Stimulated activated CD4-positive, alpha-beta T cell treated with anti-CD3 and anti-CD28 coated beads, Interleukin-4, amount 100 ng/mL, for 24 hours (primary cell): ENCODE data around the gene ATF1.
"Not testable (repeated sequence)": the region's sequence is repeated elsewhere in the genome, so short reads cannot be mapped to it uniquely, and the experiment has no call there.

Experiments used
- DNase-seq: peaks from one replicate; pipeline ENCODE4 v3.0.0-alpha.2; 2020

Gene ATF1

DNA sequence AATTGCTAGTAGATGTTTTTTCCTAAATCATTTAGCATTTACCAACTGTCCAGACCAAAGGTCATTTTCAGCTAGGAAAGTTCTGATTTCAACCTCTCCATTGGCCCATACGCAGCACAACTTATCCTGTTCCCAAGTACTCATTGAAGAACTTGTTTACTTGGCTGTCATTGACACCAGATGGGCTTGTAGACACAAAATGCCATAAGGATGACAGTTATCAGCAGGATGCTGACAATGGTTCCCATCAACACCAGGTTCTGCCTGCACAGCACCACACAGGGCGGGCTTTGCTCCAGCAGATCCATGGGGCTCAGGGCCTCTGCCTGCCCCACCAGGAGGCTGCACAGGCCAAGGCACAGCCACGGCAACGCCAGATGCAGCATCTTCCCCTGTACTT lies 42.3 kb downstream of the ATF1 start:
- DNase-seq = no peak

DNA sequence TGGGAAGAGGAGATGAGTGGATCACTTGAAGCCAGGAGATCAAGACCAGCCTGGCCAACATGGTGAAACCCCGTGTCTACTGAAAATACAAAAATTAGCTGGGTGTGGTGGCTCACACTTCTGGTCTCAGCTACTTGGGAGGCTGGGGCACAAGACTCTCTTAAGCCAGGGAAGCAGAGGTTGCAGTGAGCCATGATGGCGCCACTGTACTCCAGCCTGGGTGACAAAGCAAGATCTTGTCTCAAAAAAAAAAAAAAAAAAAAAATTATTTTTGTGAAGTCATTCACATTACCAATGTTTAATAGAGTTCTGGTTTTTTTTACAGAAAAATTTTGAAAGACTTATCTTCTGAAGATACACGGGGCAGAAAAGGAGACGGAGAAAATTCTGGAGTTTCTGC lies 45.2 kb downstream of the ATF1 start:
- not testable (repeated sequence) for DNase-seq

DNA sequence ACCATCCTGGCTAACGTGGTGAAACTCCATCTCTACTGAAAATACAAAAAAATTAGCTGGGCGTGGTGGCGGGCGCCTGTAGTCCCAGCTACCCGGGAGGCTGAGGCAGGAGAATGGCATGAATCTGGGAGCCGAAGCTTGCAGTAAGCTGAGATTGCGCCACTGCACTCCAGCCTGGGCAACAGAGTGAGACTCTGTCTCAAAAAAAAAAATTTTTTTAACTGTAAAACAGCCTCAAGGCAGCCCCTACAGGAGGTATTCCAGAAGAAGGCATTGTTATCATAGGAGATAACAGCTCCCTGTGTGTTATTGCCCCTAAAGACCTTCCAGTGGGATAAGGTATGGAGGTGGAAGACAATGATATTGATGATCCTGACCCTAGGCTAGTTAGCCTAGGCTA lies 51.0 kb downstream of the ATF1 start:
- not testable (repeated sequence) for DNase-seq

DNA sequence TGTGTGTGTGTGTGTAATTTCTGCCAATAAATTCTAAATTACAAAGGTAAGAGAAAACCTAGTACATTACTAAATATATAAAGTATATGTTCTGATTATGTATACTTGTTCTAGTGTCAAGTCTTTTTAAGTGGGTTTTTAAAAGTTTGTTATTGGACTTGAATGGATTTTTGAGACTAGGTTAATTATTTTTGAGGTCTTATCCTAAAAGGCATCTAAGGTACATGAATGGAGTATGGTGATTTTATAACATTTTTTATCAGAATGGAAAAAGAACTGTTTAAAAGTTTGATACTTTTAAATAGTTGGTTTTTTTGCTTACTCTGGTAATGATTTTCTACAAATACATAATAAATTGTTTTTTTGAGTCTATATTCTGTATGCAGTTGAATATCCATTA lies 56.3 kb downstream of the ATF1 start:
- DNase-seq = no peak

DNA sequence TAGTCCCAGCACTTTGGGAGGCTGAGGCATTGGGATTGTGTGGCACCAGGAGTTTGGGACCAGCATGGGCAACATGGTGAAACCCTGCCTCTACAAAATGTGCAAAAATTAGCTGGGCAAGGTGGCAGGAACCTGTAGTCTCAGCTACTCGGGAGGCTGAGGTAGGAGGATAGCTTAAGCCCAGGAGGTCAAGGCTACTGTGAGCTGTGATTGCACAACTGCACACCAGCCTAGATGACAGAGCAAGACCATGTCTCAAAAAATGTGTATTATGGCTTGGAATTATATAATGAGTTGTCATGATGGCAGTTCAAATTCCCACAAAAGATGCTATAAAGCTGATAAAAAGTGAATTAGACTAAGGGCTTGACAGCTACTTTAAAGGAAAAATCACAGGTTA lies 58.2 kb downstream of the ATF1 start:
- no peak for DNase-seq

DNA sequence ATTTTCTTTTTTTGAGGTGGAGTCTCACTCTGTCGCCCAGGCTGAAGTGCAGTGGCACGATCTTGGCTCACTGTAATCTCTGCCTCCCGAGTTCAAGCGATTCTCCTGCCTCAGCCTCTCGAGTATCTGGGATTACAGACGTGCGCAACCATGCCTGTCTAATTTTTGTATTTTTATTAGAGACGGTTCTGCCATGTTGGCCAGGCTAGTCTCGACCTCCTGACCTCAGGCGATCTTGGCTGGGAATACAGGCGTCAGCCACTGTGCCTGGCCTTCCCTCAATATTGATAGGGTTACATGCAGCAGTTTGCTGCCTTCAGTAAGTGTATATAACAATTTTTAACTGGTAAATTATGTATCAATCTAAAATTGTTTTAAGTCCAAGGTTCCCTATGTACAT lies 59.8 kb downstream of the ATF1 start:
- not testable (repeated sequence) for DNase-seq

DNA sequence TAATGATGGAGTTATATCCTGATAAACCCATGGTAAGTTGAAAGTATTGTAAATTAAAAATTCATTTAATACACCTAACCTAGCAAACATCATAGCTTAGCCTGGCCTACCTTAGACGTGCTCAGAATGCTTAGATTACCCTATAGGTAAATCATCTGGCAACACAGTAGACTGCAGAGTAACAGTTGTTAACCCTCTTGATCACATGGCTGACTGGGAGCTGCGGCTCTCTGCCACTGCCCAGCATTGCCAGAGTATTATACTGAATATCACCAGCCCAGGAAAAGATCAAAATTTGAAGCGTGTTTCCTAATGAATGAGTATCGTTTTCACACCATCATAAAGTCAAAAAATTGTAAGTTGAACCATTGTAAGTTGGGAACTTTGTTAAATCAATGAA lies 61.0 kb downstream of the ATF1 start:
- DNase-seq = no peak

DNA sequence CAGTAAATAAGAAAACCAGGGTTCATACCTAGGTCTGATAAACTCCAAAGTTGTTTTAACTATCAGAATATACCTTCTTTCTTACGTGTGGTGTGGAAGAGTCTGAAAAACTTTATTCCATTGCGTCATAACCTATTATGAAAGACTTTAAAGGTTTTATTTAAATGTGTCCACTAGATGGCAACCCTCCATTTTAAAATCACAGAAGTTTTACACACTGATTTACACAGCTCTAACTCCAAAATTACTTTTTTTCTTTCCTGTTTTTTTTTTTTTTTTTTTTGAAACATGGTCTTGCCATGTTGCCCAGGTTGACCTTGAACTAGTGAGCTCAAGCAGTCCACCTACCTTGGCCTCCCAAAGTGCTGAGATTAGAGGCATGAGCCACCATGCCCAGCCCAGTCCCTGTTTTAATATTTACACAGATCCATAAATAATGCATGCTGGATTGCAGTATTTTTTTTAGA lies 61.5 kb downstream of the ATF1 start:
- no peak for DNase-seq

DNA sequence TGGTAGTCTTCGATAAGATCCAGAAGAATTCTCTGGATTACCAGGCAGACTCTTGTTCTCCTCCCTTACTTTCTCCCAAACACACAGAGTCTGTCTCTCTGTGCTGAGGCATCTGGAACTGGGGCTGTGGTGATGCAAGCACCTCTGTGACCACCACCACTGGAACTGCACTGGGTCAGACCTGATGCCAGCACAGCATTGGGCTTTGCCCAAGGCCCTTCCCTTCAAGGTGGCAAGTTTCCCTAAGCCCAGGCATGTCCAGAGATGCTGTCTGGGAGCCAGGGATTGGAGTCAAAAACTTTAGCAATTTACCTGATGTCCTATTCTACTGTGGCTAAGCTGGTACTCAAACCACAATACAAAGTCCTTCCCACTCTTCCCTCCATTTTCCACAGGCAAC lies 64.2 kb downstream of the ATF1 start:
- no peak for DNase-seq

DNA sequence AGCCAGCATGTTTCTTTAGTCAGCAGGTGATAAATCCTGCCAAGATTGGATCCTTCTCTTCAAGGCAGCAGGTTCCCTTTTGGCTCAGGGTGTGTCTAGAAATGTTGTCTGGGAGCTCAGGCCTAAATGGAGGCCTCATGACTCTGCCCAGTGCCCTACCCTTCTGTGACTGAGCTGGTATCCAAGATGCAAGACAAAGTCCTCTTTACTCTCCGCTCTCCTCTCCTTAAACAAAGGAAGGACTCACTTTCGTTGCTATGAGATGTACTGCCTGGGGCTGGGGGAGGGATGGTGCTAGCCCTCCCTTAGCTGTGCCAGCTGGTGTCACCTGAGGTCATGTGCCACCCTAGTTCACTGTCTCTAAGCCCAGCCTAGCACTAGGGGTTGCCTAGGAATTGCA lies 65.0 kb downstream of the ATF1 start:
- no peak for DNase-seq

DNA sequence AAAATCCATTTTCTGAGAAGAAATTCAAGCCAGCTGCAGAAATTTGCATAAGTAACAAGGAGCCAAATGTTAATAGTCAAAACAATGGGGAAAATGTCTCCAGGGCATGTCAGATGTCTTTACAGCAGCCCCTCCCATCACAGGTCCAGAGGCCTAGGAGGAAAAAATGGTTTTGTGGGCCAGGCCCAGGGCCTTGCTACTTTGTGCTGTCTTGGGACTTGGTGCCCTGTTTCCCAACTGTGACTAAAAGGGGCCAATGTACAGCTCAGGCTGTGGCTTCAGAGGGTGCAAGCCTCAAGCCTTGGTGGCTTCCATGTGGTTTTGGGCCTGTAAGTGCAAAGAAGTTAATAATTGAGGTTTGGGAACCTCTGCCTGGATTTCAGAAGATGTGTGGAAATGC lies 69.9 kb downstream of the ATF1 start:
- DNase-seq = not testable (repeated sequence)

DNA sequence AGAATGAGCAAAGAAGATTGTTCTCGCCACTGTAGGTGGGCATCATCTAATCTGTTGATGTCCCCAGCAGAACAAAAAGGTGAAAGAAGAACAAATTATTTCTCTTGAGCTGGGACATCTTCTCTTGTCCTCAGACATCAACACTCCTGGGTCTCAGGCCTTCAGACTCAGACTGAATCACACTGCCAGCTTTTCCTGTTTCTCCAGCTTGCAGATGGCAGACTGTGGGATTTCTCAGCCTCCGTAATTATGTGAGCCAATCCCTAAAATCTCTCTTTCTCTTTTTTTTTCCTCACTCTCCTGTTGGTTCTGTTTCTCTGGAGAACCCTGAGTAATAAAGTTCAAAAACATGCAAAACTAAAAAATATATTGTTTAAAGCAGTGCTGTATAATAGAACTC lies 75.1 kb downstream of the ATF1 start:
- DNase-seq = no peak

DNA sequence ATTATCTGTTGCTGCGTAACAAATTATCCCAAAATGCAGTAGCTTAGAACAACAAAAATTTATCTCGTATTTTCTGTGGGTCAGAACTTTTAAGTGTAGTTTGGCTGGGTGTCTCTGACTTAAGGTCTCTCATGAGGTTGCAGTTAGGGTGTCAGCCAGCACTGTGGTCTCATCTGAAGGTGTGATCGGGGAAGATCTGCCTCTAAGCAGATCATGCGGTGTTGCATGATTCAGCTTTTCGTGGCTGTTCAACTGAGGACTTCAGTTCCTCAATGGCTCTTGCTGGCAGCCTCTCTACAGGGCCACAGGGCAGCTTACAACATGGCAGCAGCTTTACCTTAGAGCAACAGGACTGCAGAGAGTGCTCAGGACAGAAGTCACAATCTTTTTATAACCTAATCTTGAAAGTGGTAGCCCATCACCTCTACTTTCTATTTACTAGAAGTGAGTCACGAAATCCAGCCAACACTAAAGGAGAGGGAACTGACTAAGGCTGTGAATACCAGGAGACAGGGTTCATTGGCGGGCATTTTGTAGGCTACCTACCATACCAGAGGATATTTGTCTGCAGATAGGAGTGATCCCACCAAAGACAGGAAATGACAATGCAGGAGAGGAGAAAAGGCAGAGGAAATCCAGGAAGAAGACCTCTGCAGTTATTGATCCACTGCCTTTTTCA lies 77.0 kb downstream of the ATF1 start:
- no peak for DNase-seq

DNA sequence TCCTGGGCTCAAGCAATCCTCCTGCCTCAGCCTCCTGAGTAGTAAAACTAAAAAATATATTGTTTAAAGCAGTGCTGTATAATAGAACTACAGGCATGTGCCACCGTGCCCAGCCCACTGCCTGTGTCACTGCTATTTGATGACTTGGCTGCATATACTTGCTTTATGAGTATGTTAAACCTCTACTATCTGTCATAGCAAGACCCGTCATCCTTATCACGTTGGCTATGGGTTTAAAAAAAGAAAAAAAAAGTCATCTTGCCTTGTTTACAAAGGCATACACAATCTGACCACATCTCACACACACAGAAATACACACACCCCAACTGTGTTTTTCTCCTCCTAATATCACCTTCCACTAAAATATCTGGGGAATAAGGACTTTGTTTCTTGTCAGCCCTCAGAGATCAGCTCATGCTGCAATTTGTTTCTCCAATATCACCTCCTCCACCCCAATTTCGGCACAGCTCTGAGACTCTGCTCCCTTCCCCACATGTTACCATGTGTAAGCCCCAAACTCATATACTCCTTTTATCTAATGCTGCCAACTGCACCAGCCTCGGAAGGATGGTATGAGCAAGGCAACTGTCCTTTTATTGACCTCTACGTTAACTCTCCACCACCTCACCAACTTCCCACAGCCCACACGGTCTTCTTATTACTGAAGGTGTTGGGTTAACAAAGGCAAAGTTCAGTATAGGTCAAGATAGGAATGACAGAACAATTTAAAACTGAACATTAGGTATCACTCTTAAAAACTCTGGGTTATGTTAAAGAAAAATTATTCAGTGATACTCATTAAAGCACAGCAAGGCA lies 78.0 kb downstream of the ATF1 start:
- DNase-seq = no peak

DNA sequence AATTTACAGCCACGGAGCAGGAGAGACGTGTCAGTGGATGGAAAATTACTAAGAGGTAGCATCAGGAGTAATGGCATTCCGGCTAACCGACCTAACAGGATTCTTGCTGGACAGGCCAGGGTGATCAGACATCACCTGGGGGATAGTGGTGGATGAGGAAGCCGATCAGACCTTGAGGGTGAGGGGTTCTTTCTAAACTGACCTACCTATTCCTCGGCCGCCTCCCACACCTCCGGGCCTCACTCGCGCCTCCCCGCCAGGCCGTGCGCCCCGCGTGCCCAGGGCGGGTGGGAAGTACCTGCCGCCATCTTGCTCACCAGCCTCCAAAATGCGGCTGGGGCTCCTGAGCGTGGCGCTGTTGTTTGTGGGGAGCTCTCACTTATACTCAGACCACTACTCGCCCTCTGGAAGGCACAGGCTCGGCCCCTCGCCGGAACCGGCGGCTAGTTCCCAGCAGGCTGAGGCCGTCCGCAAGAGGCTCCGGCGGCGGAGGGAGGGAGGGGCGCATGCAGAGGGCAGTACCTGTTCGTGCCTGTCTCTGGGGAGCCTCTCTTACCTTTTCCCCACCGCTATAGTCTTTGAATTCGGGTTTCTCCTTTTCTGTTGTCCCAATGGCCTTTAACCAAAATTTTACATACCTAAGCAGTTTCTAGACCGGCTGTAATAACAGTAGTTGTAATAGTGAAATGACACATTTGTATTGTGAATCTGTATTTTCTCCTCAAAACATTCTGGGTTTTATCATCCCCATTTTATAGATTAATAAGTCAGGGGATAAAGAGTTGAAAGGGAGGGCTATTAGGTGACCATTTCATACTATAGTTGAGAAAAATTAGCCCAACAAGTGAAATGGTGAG lies 79.0 kb downstream of the ATF1 start, which contains the start of gene TMPRSS12:
Gene TMPRSS12 (plus strand): TSS at position 290 of the 857 bp plus-strand sequence. CDS start 39 bp downstream, at position 329.
- DNase-seq = no peak

DNA sequence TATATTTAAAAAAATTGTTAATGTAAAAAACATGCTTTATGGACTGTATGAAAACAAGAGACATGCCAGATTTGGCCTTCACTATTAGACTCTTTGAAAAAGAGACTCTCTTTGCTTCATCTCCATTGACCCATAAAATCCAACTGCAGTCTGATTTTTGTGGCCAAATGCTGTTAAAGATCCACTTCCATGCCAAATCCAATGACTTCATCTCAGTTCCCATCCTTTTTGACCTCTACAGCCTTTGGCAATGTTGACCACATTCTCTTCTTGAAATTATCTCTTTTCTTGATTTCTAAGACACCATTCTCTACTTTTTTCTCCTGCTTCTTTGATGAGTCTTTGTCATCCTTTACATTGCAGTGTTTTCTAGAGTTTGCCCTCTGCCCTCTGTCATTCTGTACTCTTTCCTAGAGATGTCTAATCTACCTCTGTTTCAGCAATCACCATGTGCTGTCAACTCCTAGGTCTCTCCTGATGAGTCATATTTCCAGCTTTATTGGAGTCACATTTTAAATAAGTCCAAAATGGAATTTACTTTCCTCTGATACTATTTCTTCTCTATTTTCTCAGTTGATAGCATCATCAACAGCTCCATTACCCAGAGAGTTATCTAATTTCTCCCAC lies 81.2 kb downstream of the ATF1 start:
- no peak for DNase-seq

DNA sequence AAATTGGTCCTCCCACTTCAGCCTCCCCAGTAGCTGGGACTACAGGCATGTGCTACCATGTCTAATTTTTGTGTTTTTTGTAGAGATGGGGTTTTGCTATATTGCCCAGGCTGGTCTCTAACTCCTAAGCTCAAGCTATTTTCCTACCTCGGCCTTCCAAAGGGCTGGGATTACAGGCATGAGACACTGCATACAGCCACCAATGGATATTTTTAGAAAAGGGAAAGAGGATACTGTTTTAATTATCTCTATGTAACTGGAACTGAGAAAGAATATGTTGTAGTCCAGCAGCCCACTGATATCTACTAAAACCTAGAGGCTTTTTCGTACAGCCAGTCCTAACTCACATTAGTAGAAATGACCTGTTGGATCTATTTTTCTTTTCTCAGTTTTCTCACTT lies 85.1 kb downstream of the ATF1 start:
- no peak for DNase-seq

DNA sequence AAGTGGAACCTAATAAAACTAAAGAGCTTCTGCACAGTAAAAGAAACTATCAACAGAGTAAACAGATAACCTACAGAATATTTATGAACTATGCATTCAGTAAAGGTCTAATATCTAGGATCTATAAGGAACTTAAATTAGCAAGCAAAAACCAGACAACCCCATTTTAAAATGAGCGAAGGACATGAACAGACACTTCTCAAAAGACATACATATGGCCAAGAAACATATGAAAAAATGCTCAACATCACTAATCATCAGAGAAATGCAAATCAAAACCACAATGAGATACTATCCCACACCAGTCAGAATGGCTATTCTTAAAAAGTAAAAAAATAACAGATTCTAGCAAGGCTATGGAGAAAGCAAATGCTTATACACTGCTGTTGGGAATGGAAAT lies 91.3 kb downstream of the ATF1 start:
- not testable (repeated sequence) for DNase-seq

DNA sequence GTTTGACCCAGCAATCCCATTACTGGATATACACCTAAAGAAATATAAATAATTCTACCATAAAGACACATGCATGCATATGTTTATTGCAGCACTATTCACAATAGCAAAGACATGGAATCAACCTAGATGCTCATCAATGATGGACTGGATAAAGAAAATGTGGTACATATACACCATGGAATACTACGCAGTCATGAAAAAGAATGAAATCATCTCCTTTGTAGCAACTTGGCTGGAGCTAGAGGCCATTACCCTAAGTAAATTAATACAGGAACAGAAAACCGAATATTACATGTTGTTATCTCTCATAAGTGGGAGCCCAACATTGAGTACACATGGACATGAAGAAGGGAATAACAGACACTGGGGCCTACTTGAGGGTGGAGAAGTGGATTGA lies 91.8 kb downstream of the ATF1 start:
- not testable (repeated sequence) for DNase-seq

DNA sequence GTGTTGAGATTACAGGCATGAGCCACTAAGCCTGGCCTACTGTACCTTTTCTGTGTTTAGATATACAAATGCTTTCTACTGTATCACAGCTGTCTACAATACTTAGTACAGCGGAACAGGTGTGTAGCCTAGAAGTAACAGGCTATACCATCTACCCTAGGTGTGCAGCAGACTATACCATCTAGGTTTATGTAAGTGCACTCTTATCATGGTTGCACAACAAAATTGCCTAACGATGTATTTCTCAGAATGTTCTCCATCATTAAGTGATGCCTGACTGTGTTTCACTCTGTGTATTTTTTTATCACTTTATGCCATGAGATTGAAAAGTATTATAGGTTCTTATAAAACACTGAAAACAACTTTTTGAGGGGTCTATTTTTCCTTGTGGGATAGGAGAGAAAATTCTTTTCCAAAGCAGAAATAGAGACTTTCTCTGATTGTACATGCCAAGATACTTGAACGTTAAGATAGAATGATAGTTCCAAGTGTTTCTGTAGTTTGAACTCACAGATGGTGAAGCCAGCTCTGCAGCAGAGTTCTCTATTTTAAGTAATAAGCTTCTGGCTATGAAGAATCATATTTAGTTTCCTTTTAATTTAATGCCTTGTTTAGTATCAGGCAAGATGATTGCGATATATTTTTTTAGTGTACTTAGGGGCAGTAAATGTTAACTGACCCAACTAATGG lies 95.9 kb downstream of the ATF1 start:
- no peak for DNase-seq

DNA sequence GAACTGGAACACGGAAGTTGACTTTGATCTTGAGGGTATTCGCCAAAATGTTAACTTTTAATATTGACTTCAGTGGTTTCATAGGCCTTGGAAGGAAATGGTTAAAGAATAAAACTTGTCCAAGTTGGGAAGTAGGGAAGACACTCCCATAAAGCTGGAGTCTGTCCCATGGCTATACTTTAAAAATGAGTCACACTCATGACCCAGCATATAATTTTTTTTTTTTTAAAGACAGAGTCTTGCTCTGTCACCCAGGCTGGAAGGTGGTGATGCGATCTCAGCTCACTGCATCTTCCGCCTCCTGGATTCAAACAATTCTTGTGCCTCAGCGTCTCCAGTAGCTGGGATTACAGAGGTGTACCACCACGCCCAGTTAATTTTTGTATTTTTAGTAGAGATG lies 98.4 kb downstream of the ATF1 start:
- no peak for DNase-seq

DNA sequence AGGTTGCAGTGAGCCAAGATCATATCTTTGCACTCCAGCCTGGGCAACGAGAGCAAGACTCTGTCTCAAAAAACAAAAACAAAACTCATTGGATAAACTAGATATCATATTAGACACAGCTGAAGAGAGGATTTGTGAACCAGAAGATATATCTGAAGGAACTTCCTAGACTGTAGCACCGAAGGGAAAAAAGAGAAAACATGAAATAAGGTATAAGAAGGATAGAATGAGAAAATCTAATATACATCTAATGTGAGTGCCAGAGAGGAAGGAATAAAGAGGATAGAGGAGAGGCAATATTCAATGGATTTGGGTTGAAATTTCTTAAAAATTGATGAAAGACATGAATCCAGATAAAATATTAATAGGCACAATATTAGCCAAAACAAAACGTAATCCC lies 101.4 kb downstream of the ATF1 start:
- no peak for DNase-seq
